GM19397 (cell line): ENCODE results near the gene PHF11.

Experiments used
- ATAC-seq: cut with Tn5 transposase; IDR thresholded peaks from one replicate; pipeline ENCODE4 v1.9.1; 2021; ENCODE audit warnings: mild to moderate bottlenecking, moderate library complexity; ENCODE audit not compliant: unreplicated experiment

Gene PHF11

GRCh38 chr13:49497272-49497671 is 1.5 kb downstream of the PHF11 start:
- ATAC-seq = no peak

DNA sequence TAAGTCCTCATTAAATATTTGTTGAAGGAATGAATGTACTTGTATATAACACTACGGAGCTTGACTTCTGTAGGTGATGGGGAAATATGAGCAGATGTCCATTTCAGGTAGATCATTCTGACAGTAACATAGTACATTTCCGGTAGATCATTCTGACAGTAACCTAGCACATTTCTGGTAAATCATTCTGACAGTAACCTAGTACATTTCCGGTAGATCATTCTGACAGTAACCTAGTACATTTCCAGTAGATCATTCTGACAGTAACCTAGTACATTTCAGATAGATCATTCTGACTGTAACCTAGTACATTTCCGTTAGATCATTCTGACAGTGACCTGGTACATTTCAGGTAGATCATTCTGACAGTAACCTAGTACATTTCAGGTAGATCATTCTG is 2.5 kb downstream of the PHF11 start:
- ATAC-seq = no peak

- no peak for ATAC-seq
These were observed 4.3 kb downstream of the PHF11 start for GRCh38 chr13:49499889-49500660.

DNA sequence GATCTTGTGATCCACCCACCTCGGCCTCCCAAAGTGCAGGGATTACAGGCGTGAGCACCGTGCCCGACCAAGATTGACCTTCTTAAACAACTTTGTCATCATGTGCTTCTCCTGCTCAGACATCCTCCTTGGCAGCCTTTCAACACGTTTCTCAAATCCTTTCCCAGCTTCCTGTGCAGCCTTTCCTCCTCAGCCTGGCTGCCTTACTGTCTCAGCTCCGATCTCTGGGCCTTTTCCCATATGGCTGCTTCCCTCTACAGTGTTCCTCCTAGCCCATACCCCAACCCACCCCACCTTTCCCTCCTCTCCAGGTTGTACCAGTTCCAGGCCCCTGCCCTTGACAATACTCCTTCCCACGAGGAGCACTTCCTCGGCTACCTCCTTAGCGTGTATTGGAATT is 7.2 kb downstream of the PHF11 start:
- ATAC-seq = no peak

GRCh38 chr13:49503951-49504350 is 8.2 kb downstream of the PHF11 start:
- no peak for ATAC-seq

DNA sequence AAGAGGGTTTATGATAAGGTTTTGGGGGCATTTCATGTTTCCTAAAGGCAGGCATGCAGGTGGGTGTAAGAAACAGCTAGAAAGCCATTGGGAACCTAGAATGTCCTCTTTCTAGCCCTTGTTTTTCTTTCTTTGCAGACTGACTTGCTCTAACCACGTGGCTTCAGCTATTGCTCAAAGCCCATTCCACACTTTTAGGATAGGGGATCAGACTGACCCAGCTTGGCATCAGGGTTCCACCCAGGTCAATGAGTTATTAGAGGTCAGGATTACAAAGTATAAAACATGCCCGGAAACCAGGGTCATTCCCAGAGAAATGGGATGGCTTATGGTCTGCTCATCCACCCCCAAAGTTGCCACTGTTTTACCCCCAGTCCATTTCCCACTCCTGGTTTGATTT is 16.8 kb downstream of the PHF11 start:
- no peak for ATAC-seq

DNA sequence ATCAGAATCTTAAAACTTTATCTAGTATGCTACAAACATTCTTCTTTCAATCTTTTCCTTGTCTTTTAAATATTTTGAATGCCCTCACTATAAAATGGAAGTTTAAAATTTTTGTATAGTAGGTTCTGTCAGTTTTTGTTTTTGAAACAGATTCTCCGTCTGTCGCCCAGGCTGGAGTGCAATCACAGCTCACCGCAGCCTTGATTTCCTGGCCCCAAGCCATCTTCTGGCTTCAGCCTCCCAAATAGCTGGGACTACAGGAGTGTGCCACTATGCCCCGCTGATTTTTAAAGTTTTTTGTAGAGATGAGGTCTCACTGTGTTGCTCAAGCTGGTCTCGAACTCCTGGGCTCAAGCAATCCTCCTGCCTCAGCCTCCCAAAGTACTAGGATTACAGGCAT is 20.7 kb downstream of the PHF11 start:
- ATAC-seq = no peak

- ATAC-seq = no peak
These were observed 21.7 kb downstream of the PHF11 start for GRCh38 chr13:49517461-49517860.

DNA sequence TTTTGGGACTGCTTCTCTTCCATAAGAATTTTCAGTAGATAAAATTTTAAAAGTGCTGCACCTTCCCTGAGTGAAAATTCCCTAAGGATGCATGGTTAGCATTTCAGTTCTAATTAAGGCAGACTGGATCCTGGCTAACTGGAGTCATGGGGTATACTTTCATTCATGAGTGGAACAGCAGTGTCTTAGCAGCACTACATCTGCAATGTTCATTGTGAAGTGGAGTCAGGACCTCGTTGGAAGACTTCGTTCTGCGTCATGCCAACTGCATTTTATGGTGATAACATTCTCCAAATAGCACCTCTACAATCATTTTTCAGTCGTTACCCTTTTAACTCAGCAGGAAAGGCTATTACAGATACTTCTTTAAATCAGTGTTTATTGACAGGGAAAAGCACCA is 25.5 kb downstream of the PHF11 start:
- no peak for ATAC-seq

DNA sequence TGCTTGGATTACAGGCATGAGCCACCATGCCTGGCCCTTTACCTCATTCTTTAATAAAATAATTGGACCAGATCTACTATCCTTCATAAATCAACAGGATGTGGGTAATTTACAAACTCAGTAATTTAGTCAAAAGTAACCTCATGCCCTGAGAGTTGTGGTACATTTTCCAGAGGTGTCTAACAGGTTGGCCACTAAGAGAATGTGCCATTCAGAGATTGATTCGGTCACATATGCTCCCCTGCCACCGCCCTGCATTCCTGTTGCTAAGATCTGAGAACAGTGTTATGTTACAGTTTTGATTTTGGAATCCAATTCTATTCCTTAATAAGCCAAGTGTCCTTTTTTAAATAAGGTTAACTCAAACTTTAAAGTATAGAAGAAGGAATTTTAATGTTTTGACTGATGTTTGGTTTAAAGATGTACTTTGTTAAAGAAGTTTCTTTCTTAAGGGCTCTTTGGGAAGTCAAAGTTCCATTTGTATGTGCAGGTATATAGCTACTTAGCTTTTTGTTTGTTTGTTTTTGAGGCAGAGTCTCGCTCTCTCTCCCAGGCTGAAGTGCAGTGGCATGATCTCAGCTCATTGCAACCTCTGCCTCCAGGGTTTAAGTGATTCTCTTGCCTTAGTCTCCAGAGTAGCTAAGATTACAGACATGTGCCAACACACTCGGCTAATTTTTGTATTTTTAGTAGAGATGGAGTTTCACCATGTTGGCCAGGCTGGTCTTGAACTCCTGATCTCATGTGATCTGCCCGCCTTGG is 29.2 kb downstream of the PHF11 start:
- ATAC-seq = no peak

DNA sequence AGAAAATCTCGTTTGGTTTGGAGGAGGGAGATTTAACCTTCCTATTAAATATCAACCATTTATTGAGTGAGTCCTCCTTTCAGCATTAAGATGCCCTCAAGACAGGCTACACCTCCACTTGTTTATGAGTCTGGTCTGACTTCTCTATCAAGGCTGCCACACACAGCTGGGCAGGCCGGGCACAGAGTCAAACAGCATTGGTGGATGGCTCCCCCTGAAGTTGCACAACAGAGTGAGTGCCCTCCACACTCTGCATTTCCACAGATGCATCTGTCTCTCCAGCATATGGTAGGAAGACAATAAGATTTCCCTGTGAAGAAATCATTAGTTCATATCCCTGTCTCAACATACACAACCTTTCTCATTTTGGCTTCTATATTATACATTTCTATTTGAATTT is 31.4 kb downstream of the PHF11 start:
- ATAC-seq = no peak

DNA sequence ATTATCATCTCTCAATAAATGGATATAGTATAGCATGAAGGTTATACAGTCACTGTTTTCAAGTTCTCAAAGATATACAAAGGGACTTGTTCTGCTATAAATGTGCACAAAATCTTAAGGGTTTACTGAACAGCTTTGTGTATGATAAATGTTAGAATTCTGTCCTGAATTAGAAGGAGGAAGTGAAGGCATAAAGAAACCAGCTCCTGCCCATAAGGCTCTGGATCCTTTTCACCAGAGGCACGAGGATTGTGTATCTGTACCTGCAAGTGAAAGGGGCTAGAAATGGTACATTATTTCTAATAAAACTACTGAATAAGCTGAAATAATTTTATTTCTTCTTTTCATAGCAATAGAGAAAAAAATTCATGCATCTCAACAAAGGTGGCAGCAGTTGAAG is 32.4 kb downstream of the PHF11 start:
- no peak for ATAC-seq

DNA sequence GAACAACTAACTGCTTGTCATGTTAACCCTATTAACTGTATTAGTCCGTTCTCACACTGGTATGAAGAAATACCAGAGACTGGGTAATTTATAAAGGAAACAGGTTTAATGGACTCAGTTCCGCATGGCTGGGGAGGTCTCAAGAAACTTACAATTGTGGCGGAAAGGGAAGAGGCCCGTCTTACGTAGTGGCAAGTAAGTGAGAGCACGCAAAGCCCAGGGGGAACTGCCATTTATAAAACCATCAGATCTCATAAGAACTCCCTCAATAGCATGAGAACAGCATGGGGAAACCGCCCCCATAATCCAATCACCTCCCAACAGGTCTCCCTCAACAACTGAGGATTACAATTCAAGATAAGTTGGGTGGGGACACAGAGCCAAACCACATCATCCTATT is 34.7 kb downstream of the PHF11 start:
- peak; percentile 76 for ATAC-seq

- no peak for ATAC-seq
These were observed 36.8 kb downstream of the PHF11 start for GRCh38 chr13:49532593-49532992.

DNA sequence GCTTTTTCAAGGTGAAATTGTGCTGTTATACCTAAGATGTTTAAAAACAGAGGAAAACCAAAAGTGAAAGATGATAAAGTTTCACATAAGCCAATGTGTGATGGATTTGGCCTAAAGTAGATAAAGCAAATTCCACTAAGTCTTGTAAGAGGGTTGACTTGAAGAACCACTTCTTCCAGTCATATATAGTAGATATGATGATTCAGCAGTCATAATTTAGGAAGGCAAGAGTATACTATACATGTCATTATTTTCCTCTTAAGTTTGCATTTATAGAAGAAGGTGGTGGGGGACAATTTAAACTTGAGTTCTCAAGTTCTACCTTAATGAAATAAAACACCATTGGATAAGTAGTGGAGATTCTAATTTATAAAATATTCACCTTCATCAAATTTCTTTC is 37.3 kb downstream of the PHF11 start:
- ATAC-seq = no peak

DNA sequence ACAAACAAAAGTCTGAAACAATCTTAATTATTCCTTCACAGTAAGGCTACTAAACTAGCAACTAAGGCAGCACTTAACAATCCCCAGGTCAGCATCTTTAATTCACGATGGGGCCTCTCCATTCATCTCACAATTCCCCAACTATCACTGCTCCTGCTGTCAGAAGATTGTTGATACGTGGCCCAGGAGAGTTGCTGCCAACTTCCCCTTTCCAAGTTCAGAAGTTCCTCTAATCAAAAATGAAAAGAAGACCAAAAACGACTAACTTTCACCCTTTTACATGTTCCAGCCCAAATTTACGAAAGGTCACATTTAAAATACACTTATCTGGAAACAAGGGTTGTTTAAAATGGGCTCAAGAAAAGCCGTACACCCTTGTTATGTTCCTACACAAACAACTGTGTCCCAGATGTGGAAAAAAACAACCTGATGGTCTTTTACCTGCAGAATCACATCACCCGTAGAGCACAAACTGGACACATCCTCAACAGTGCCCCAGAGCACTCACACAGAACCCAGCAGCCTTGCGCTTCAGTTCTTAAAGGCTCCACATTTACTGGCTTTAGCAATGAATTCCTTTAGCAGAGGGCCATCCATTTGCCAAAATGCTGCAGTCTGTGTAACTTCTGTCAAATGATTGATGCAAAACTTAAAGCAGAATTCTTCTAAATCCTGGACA is 38.0 kb downstream of the PHF11 start:
- no peak for ATAC-seq

DNA sequence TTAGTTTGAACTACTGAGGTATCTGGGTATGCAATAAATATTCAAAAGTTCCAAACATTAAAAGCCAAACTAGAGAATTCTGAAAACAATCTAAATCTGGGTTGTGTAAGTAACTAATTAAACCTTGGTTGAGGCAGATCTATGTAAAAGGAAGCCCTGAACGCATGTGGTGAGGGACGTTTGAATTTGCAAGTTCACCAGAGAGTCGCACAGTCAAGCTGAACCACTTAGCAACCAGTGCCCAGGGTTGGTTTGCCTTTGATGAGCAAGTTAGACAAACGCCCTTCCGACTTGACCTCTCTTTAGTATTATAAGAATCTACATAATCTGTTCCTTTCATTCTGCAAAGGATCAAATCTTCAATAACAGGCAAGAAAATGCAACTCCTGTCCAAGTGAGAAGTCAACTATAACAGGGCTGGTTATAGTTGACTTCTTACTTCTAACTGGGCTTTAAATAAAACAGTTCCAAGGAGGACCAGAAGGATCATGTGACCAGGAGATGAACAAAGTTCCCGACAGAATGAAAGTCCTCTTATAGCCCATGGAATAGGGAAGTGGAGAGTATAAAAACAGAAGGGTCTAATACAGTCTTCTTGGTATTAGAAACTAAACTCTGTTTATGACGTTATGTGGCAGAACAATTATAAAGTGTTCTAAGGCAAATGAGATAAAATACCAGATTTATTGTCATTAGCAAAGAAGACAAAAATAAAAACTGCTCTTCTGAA is 40.6 kb downstream of the PHF11 start:
- peak; percentile 46 for ATAC-seq

- ATAC-seq = no peak
These were observed 42.7 kb downstream of the PHF11 start for GRCh38 chr13:49538404-49538803.

GRCh38 chr13:49539313-49539712 is 43.6 kb downstream of the PHF11 start:
- ATAC-seq = no peak

GRCh38 chr13:49539746-49540145 is 44.0 kb downstream of the PHF11 start:
- ATAC-seq = no peak

DNA sequence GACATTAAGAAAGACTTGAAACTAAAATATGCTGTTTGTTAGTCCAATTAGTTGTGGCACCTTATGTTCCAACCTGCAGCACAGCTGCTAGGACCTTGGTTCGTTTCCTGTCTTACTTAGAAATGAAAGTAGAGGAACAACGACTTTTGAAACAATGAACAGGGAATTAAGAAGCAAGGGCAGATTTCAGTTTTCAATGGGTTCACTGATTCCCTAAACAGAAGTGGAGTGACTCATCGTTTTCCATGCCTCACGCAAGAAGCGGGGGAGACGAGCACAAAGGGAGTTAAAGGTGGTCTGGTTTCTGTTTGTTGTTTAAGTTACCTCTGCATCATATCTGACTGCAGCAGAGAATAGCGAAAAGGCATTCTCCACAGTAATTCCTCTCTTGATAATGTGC is 44.8 kb downstream of the PHF11 start:
- ATAC-seq = peak; percentile 47
